GM18909 (cell line): ENCODE results near the gene ACTL10.
A peak's percentile ranks its signal among the peaks of the same experiment; 100 is the strongest.

Source experiments
- ATAC-seq: cut with Tn5 transposase; IDR thresholded peaks from one replicate; pipeline ENCODE4 v1.9.1; 2021; ENCODE audit warnings: mild to moderate bottlenecking; ENCODE audit not compliant: unreplicated experiment, poor library complexity

Gene ACTL10

GRCh38 chr20:33662172-33662571, 4.6 kb upstream of the ACTL10 start, which contains the start of gene C20orf144:
Gene C20orf144 (plus strand): TSS chr20:33662327. CDS start chr20:33662346, 19 bp downstream.
- no peak for ATAC-seq

DNA sequence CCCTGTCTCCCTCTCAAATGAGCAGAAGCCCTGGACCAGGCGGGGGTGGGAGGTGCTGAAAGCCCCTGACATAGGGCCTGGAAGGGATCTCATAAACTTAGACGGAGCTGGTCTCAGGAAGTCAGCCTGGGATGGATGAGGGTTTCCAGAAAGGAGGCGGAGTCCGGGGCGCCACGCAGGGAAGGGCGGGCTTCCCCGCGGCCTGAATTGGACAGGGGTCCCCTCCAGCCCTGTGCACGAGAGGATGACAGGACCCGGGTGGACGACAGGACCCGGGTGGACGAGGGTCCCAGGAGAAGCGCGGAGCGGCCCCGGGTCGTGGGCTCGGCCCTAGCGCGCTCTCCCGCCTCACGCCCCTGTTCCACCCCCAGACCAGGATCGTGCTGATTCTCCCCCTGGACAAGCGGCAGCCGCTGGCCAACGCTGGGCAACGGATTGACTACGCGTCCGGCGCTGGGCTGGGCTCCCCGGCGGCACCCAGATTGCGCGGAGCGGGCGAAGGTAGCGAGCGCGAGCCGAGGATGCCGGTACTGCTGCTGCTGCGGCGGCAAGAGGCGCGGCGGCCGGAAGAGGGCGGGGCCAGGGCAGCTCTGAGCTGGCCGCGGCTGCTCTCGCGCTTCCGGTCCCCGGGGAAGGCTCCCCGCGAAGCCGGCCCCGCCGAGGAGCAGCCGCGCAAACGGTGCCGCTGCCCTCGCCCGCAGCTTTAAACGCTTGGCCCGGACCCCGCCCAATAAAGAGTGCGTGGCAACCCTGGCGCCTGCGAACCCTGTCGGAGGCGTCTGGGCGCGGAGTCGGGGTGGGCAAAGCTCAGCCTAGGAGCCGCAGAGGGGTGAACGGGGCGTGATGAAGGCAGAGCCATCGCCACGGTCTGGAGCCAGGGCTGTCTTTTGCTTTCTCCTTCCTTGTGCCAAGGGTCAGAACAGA, 3.3 kb upstream of the ACTL10 start:
- peak; percentile 51 for ATAC-seq

GRCh38 chr20:33664085-33664761, 2.5 kb upstream of the ACTL10 start:
- ATAC-seq: no peak

DNA sequence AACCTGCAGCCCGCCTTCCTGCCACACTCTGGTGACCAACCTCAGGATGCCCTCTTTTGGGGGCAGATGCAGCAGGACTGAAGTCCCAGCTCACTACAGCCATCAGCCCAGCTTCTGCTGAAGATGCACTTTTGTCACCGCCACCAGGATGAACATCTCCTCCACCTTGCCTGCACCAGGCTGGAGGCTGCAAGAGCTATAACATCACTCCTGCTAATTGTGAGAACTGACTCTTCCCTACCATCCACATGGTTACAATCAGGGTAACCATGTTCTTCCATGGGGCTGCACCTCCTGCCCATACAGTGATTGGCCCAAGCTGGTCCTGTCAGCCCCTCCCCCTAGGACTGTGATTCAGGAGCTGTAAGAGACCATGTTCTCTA, 2.0 kb upstream of the ACTL10 start:
- ATAC-seq: no peak

GRCh38 chr20:33667245-33667675, 517 bp downstream of the ACTL10 start:
- no peak for ATAC-seq

DNA sequence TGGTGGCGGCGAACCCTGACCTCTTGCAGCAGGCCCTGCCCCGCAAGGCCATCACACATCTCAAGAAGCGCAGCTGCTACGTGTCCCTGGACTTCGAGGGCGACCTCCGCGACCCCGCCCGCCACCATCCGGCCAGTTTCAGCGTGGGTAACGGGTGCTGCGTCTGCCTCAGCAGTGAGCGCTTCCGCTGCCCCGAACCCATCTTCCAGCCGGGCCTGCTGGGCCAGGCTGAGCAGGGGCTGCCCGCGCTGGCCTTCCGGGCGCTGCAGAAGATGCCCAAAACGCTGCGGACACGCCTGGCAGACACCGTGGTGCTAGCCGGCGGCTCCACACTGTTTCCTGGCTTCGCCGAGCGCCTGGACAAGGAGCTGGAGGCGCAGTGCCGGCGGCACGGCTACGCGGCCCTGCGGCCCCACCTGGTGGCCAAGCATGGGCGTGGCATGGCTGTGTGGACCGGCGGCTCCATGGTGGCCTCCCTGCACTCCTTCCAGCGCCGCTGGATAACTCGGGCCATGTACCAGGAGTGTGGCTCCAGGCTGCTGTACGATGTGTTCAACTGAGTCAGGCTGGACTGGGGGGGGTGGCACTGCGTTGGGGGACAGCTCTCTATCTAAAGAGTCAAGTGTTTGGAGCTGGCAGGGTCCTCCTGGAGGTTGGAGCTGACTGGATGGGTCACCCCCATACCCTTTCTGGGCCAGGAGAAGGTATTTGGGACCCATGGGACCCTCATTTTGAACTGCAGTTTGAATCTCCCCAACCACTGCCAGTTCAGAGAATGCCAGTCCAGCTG, 1.1 kb downstream of the ACTL10 start:
- peak; percentile 27 for ATAC-seq

GRCh38 chr20:33668466-33669155, 1.9 kb downstream of the ACTL10 start:
- no peak for ATAC-seq

DNA sequence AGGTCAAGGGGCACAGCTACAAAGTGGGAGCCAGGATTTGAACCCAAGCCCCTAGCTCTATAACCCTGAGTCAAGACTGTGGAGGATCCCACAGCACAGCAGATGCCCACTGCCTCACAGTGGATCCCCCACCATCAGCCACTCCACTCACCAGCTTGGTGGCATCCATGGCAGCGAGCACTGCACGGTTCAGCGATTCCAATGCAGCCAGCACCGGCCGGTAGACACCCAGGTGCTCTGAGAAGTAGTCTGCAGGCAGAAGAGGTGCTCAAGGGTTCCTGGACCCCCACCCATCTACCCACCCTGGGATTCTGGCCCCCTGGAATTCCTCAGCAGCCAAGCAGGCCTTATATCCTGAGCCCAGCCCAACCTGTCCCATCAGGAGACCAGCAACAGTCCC, 2.5 kb downstream of the ACTL10 start:
- no peak for ATAC-seq

- ATAC-seq: no peak
Measured at GRCh38 chr20:33669873-33670640, 3.3 kb downstream of the ACTL10 start.

DNA sequence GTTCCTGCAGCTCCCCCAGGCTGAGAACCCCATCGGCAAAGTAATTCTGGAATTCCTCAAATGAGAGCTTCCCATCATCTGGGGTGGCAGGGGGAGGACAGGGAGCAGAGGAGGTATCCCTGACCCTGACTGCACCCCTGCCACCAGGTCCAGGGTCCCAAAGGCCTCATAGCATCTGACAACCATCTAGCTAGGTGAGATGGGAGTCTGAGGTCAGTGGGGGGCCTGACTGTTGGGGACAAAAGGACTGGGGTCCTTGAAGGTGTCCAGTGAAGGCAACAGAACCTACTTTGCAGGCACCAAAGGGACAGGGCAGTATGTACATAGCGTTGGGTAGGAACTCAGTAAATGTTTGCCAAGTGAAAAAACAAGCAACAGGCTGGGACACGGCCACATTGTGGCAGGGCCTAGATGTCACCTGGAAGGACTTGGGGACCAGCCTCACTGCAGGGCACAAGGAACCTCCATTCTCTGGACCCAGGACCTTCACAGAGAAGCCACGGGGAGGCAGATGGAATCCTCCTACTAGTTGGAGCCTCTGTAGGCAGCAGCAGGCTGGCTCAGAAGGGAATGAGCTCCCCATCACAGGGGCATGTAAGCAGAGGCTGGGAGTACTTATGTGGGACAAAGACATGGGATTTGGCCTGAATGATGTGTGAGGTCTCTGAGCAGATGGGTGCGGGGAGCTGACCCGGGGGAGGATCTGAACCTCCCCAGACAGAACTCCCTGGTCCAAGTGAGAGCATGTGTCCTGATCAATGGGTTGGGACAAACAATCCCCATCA, 4.2 kb downstream of the ACTL10 start:
- no peak for ATAC-seq

DNA sequence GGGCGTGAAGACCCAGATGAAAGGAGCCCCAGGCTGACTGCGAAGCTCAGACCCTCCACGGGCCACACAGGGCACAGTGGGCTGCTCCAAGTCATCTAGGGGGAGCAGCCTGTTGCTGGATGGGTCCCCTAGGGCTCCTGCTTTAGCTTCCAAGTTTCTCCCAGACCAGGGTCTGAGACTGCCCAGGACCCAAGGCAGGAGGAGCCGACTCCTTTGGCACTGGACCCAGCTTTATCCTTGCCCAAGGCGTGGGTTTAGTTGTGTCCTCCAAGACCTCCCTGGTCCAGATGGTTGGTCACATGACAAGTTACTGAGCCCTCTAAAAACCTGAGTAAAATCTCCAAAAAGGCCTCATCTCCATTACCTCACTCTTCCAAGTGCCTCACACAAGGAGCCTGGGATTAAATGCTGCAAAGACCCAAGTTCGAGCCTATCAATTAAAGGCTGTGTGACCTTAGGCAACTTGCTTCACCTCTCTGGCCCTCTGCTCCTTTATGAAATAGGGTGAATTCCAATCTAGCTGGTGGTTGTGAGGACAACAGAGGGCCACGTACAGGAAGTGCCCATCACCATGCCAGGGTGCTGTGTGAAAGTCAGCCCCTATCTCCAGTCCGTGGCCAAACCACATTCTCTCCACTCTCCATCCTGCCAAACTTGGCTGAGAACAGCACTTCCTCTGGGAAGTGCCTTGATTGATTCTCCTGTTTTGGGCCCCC, 5.0 kb downstream of the ACTL10 start:
- no peak for ATAC-seq

GRCh38 chr20:33672426-33673113, 5.8 kb downstream of the ACTL10 start:
- no peak for ATAC-seq

DNA sequence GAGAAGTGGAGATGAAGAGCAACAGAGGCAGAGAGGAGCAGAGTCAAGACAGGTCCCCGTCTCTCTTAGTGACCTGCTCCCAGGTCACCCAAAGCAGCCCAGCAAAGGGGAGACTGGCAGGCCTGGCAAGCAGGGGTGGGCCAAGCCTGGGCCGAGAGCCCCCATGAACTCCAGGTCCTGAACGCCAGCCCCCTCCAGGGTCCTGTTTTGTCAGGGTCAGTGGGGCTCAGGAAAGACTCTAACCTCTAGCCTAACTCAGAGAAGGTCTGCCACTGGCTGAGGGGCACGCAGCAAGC, 6.3 kb downstream of the ACTL10 start:
- ATAC-seq: no peak

DNA sequence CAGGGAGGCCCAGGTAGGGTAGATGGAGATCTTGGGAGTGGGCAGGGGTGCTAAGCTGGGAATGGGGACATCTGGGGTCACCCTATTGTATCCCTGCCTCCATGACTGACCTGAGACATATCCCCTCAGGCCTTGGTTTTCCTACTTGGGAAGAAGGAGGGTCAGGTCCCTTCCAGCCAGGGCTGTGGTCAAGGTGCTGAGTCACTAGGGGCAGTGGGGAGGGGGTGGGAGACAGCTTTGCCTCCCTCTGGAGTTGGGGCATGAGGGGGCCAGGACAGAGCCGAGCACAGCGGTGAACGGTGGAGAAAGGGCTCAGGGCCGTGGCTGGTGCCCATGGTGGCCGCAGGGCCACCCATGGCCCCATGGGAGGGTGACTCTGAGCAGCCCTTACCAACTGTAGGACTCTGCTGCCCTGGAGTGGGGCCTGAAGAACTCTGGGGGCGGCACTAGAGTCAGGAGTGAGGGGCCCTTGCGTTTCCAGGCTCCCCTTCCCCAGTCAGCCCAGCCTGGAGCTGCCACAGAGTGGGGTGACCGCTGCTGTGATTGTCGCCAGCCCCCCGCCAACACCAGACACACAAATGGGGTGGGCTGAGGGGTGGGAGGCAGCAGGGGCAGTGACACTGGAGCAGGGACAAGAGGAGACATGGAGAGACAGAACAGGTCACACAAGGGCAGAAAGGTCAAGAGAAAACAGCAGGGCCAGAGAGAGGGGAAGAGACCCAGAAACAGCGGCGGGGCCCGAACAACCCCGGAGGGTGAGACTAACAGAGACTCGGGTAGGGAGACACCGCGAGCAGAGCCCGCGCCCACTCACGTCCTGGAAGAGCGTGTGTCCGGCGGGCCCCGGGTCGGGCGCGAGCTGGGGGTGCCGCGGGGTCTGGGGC, 6.9 kb downstream of the ACTL10 start:
- ATAC-seq: peak; percentile 48

DNA sequence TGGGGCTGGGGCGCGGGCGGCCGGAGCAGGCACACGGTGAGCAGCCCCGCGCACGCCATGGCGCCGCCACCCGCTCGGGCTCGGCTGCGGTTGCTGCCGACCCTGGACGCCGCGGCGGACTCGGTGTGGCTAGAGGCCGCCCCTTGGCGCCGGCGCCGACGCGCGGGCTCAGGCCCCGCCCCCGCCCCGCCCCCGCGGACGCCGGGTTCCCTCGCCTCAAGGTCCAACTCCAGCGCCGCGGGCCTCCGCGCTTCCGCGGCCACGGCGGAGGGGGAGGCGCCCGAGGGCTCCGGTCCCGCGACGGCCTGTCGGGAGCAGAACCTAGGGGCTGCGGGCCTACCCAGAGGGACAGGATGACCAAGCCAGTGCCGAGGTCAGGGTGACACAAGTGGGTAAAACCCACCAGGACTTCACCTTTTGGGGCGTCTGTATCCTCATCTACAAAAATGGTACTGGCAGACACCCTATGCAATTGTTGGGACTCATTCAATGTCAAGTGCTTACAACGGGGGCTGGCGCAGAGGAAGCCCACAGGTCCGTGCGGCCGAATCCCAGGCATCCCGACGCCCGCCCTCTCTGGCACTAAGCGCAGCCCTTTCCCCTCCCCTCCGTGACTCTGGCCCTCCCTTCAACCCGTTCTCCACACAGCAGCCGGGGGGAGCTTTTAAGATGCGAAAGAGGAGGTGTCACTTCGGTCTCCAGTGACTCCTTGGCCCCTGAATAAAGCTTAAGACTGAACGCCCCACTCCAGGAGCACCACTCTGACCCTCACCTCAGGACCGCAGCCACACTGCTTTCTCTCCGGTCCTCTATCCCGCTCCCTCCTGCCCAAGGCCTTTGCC, 7.8 kb downstream of the ACTL10 start, which contains the start of gene NECAB3:
NECAB3 (minus strand) TSS at position 135 of the 842 bp plus-strand sequence; CDS start at position 59, 76 bp downstream.
- ATAC-seq: peak; percentile 75
